NCI-H1694 (cell line): ENCODE results near the gene CNGA4.
"Not testable (repeated sequence)": the region's sequence is repeated elsewhere in the genome, so short reads cannot be mapped to it uniquely, and the experiment has no call there.

Experiments used
- DNase-seq: peaks from one replicate; lab custom pipeline; 2025; lab: John Stamatoyannopoulos, UW

CNGA4 gene

GRCh38 chr11:6225896-6226295 is 13.0 kb upstream of the CNGA4 start:
- DNase-seq: no peak

- DNase-seq: no peak
Observed at GRCh38 chr11:6228520-6228919, 10.4 kb upstream of the CNGA4 start.

GRCh38 chr11:6229911-6230310 is 9.0 kb upstream of the CNGA4 start:
- no peak for DNase-seq

GRCh38 chr11:6232899-6233298 is 6.0 kb upstream of the CNGA4 start:
- no peak for DNase-seq

- no peak for DNase-seq
Observed at GRCh38 chr11:6233984-6234386, 4.9 kb upstream of the CNGA4 start.

- peak; percentile 98 for DNase-seq
Observed at GRCh38 chr11:6234387-6235107, 4.3 kb upstream of the CNGA4 start, which contains the start of gene FHIP1B. TSS of gene FHIP1B (minus strand) at chr11:6234636. CDS start at chr11:6224516, 10,120 bp downstream.

- no peak for DNase-seq
Observed at GRCh38 chr11:6237266-6237665, 1.6 kb upstream of the CNGA4 start.

- no peak for DNase-seq
Observed at GRCh38 chr11:6237761-6238302, 1.1 kb upstream of the CNGA4 start.

- no peak for DNase-seq
Observed at GRCh38 chr11:6240139-6240538, 1.2 kb downstream of the CNGA4 start.

GRCh38 chr11:6240781-6241180 is 1.9 kb downstream of the CNGA4 start:
- no peak for DNase-seq

- DNase-seq: no peak
Observed at GRCh38 chr11:6241316-6241715, 2.4 kb downstream of the CNGA4 start.

GRCh38 chr11:6245536-6245935 is 6.6 kb downstream of the CNGA4 start:
- no peak for DNase-seq

GRCh38 chr11:6248248-6248647 is 9.4 kb downstream of the CNGA4 start:
- DNase-seq: no peak

GRCh38 chr11:6248897-6249296 is 10.0 kb downstream of the CNGA4 start:
- DNase-seq: not testable (repeated sequence)

GRCh38 chr11:6249770-6250555 is 11.1 kb downstream of the CNGA4 start:
- no peak for DNase-seq

- peak; percentile 26 for DNase-seq
Observed at GRCh38 chr11:6251120-6251733, 12.3 kb downstream of the CNGA4 start.

GRCh38 chr11:6251990-6252473 is 13.1 kb downstream of the CNGA4 start:
- no peak for DNase-seq

GRCh38 chr11:6253197-6253596 is 14.3 kb downstream of the CNGA4 start:
- no peak for DNase-seq

GRCh38 chr11:6258141-6258540 is 19.3 kb downstream of the CNGA4 start:
- DNase-seq: no peak

- DNase-seq: no peak
Observed at GRCh38 chr11:6258571-6259081, 19.7 kb downstream of the CNGA4 start.

- DNase-seq: no peak
Observed at GRCh38 chr11:6260207-6260726, 21.4 kb downstream of the CNGA4 start.

GRCh38 chr11:6263662-6264061 is 24.8 kb downstream of the CNGA4 start:
- DNase-seq: no peak
